SHP77 (cell line): ENCODE data around the gene ZNF678.
"Not testable (repeated sequence)": the region's sequence is repeated elsewhere in the genome, so short reads cannot be mapped to it uniquely, and the experiment has no call there.

ENCODE experiments used
- DNase-seq, 2 experiments: peaks; one replicate each; lab custom pipeline; 2025; lab: John Stamatoyannopoulos, UW

Gene ZNF678

GRCh38 chr1:227604446-227604845 is 41.1 kb downstream of the ZNF678 start:
- DNase-seq = no peak

- not testable (repeated sequence) for DNase-seq
These were observed 42.9 kb downstream of the ZNF678 start for GRCh38 chr1:227606271-227606670.

- DNase-seq = no peak
These were observed 44.1 kb downstream of the ZNF678 start for GRCh38 chr1:227607336-227607898.

- no peak for DNase-seq
These were observed 49.3 kb downstream of the ZNF678 start for GRCh38 chr1:227612658-227613057.

- DNase-seq = no peak
These were observed 50.2 kb downstream of the ZNF678 start for GRCh38 chr1:227613526-227613925.

- no peak for DNase-seq
These were observed 57.9 kb downstream of the ZNF678 start for GRCh38 chr1:227621211-227621610.

GRCh38 chr1:227622739-227623475 is 59.6 kb downstream of the ZNF678 start:
- DNase-seq = no peak

GRCh38 chr1:227632325-227632724 is 69.0 kb downstream of the ZNF678 start:
- no peak for DNase-seq

GRCh38 chr1:227635596-227635995 is 72.2 kb downstream of the ZNF678 start:
- DNase-seq = no peak

GRCh38 chr1:227654431-227654830 is 91.1 kb downstream of the ZNF678 start:
- no peak for DNase-seq

GRCh38 chr1:227654858-227655752 is 91.7 kb downstream of the ZNF678 start:
- DNase-seq = no peak

GRCh38 chr1:227661495-227661894 is 98.1 kb downstream of the ZNF678 start:
- DNase-seq = no peak

GRCh38 chr1:227662933-227663332 is 99.6 kb downstream of the ZNF678 start:
- no peak for DNase-seq

GRCh38 chr1:227666286-227666685 is 102.9 kb downstream of the ZNF678 start:
- DNase-seq = no peak

GRCh38 chr1:227673441-227673840 is 110.1 kb downstream of the ZNF678 start:
- no peak for DNase-seq

GRCh38 chr1:227685807-227686206 is 122.5 kb downstream of the ZNF678 start:
- no peak for DNase-seq

- no peak for DNase-seq
These were observed 134.0 kb downstream of the ZNF678 start for GRCh38 chr1:227697321-227697864.

- not testable (repeated sequence) for DNase-seq
These were observed 138.3 kb downstream of the ZNF678 start for GRCh38 chr1:227701631-227702030.

- DNase-seq = no peak
These were observed 144.5 kb downstream of the ZNF678 start for GRCh38 chr1:227707846-227708245.

GRCh38 chr1:227709451-227709850 is 146.1 kb downstream of the ZNF678 start:
- no peak for DNase-seq

- DNase-seq = not testable (repeated sequence)
These were observed 147.1 kb downstream of the ZNF678 start for GRCh38 chr1:227710474-227710873.

GRCh38 chr1:227712648-227713047 is 149.3 kb downstream of the ZNF678 start:
- DNase-seq = no peak
